ENCODE measurements around the gene WWC2.

The WWC2 gene

DNA sequence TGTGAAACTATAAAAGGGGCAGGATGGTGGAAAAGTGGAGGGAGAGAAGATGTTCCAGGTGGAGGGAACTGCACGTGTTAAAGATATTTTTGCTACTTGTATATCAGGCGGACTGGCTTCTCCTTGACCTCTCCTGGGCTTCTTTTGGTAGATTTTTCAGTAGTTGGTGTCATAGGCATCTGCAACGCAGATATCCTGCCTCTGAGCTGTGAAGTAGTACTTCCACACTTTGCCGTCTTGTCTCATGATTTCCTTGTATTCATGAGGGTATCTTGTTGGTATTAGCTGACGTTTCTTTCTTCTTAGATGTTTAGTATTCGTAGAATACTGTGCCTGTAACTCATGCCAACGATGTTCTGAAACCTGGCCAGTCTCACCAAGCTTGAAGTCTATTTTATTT is 81.0 kb downstream of the WWC2 start:
- H3K36me3 ChIP-seq (ENCODE audit: insufficient read depth, low read length): peaks cover 4% of the 10 kb centered on the region; the same call in 1 of the 2 replicates
- H3K9ac ChIP-seq (ENCODE audit: insufficient read length): no peak overlapping the region
- DNase-seq (ENCODE audit: low read depth, low spot score): no peak
- no peak overlapping the region for H3K27ac ChIP-seq
- H3K4me3 ChIP-seq: no peak overlapping the region
- no peaks in the 10 kb centered on the region; the same call in 1 of the 2 replicates for H3K9me3 ChIP-seq (ENCODE audit: low read depth, low read length)
- no peak for TF ChIP-seq POLR2AphosphoS5 (IDR thresholded peaks at IDR 0.05; ENCODE audit: borderline replicate concordance, low read depth, low read length)
- no peak for TF ChIP-seq FOXP2 (optimal IDR thresholded peaks at IDR 0.05; ENCODE audit: control extremely low read depth, extremely low read length, insufficient read depth)
- TF ChIP-seq EZH2 (IDR thresholded peaks at IDR 0.05): no peak

DNA sequence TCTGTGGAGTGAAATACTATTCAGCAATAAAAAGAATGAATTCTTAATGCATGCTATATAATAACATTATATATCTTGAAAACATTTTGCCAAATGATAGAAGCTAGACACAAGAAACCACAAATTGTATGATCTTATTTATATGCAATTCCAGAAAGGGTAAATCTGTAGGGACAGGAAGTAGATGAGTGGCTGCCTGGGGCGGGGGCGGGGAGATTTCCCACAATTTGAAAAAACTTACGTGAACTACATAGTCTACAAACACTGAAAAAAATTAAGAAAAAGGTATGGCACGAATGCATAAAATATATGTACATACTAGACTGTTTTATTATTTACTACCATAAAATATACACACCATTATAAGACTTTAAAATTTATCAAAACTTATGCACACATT is 81.6 kb downstream of the WWC2 start:
- TF ChIP-seq FOXP2 (optimal IDR thresholded peaks at IDR 0.05; ENCODE audit: control extremely low read depth, extremely low read length, insufficient read depth) (no peak), POLR2AphosphoS5 (IDR thresholded peaks at IDR 0.05; ENCODE audit: borderline replicate concordance, low read depth, low read length) (peak; percentile 50; the same call in 1 of the 2 replicates), EZH2 (IDR thresholded peaks at IDR 0.05) (no peak)
- Histone ChIP-seq H3K9me3 (ENCODE audit: low read depth, low read length) (no peaks in the 10 kb centered on the region; the same call in 1 of the 2 replicates), H3K4me3 (peak overlapping the region; percentile 30), H3K27ac (peak overlapping the region; percentile 66; the same call in 1 of the 2 replicates), H3K36me3 (ENCODE audit: insufficient read depth, low read length) (peaks cover 4% of the 10 kb centered on the region; the same call in 1 of the 2 replicates), H3K9ac (ENCODE audit: insufficient read length) (no peak overlapping the region)
- DNase-seq (ENCODE audit: low read depth, low spot score): peak; percentile 80

GRCh38 chr4:183181081-183181480 is 82.0 kb downstream of the WWC2 start:
- Histone ChIP-seq H3K36me3 (ENCODE audit: insufficient read depth, low read length) (peaks cover 4% of the 10 kb centered on the region; the same call in 1 of the 2 replicates), H3K9ac (ENCODE audit: insufficient read length) (no peak overlapping the region), H3K27ac (peak overlapping the region; percentile 66; the same call in 1 of the 2 replicates), H3K9me3 (ENCODE audit: low read depth, low read length) (no peaks in the 10 kb centered on the region; the same call in 1 of the 2 replicates), H3K4me3 (peak overlapping the region; percentile 30)
- TF ChIP-seq EZH2 (IDR thresholded peaks at IDR 0.05) (no peak), FOXP2 (optimal IDR thresholded peaks at IDR 0.05; ENCODE audit: control extremely low read depth, extremely low read length, insufficient read depth) (peak; percentile 10)
- DNase-seq (ENCODE audit: low read depth, low spot score): peak; percentile 86

- no peak overlapping the region for H3K27ac ChIP-seq
- peaks cover 4% of the 10 kb centered on the region; the same call in 1 of the 2 replicates for H3K36me3 ChIP-seq (ENCODE audit: insufficient read depth, low read length)
- DNase-seq (ENCODE audit: low read depth, low spot score): peak; percentile 35
- no peaks in the 10 kb centered on the region; the same call in 1 of the 2 replicates for H3K9me3 ChIP-seq (ENCODE audit: low read depth, low read length)
- H3K4me3 ChIP-seq: no peak overlapping the region
- no peak overlapping the region for H3K9ac ChIP-seq (ENCODE audit: insufficient read length)
- TF ChIP-seq POLR2AphosphoS5 (IDR thresholded peaks at IDR 0.05; ENCODE audit: borderline replicate concordance, low read depth, low read length): no peak; the same call in 1 of the 2 replicates
- no peak for TF ChIP-seq FOXP2 (optimal IDR thresholded peaks at IDR 0.05; ENCODE audit: control extremely low read depth, extremely low read length, insufficient read depth)
- no peak for TF ChIP-seq EZH2 (IDR thresholded peaks at IDR 0.05)
These were observed 84.0 kb downstream of the WWC2 start for GRCh38 chr4:183182873-183183725.

DNA sequence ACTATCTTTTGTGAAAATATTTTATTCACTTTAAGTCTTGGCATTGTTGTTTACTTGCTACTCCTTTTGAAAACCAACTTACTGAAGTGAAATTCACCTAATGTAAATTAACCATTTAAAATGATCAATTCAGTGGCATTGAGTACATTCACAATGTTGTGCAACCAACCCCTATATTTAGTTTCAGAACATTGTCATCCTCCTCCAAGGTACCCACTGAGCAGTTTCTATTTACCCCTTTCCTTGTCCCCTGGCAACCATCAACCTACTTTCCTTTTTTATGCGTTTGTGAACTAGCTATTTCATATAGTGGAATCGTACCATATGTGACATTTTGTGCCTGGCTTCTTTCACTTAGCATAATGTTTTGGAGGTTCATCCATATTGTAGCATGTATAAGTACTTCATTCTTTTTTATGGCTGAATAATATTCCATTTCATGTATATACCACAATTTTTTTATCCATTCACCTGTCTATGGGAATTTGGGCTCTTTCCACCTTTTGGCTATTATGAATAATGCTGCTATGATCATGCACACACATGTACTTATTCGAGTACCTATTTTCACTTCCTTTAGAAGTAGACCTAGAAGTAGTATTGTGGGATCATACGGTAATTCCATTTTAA is 85.0 kb downstream of the WWC2 start:
- H3K27ac ChIP-seq: no peak overlapping the region
- no peak overlapping the region for H3K9ac ChIP-seq (ENCODE audit: insufficient read length)
- H3K36me3 ChIP-seq (ENCODE audit: insufficient read depth, low read length): peaks cover 4% of the 10 kb centered on the region; the same call in 1 of the 2 replicates
- no peaks in the 10 kb centered on the region; the same call in 1 of the 2 replicates for H3K9me3 ChIP-seq (ENCODE audit: low read depth, low read length)
- no peak for DNase-seq (ENCODE audit: low read depth, low spot score)
- TF ChIP-seq FOXP2 (optimal IDR thresholded peaks at IDR 0.05; ENCODE audit: control extremely low read depth, extremely low read length, insufficient read depth) (no peak), EZH2 (IDR thresholded peaks at IDR 0.05) (no peak), POLR2AphosphoS5 (IDR thresholded peaks at IDR 0.05; ENCODE audit: borderline replicate concordance, low read depth, low read length) (no peak)
- no peak overlapping the region for H3K4me3 ChIP-seq

DNA sequence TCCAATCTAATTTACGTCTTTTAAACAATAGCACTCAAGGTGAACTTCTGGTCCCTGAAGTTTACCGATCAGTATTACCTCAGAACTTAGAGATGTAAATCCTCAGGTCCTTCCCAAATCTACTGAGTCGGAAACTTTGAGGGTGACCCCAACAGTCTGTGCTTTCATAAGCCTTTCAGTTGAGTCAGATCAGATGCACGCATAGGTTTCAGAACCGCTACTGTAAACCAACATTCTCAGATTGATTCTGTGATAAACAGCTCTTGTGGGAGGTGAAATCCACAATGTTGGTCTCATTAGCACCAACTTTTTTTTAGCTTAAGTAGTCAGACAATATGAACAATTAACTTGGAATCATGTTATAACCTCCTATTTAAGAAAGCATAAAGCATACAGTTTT is 86.0 kb downstream of the WWC2 start:
- Histone ChIP-seq H3K4me3 (no peak overlapping the region), H3K36me3 (ENCODE audit: insufficient read depth, low read length) (peaks cover 4% of the 10 kb centered on the region; the same call in 1 of the 2 replicates), H3K9me3 (ENCODE audit: low read depth, low read length) (no peaks in the 10 kb centered on the region; the same call in 1 of the 2 replicates), H3K9ac (ENCODE audit: insufficient read length) (no peak overlapping the region), H3K27ac (no peak overlapping the region)
- no peak for DNase-seq (ENCODE audit: low read depth, low spot score)
- no peak for TF ChIP-seq EZH2 (IDR thresholded peaks at IDR 0.05)
- no peak for TF ChIP-seq POLR2AphosphoS5 (IDR thresholded peaks at IDR 0.05; ENCODE audit: borderline replicate concordance, low read depth, low read length)
- no peak for TF ChIP-seq FOXP2 (optimal IDR thresholded peaks at IDR 0.05; ENCODE audit: control extremely low read depth, extremely low read length, insufficient read depth)

GRCh38 chr4:183185559-183185958 is 86.5 kb downstream of the WWC2 start:
- Histone ChIP-seq H3K9me3 (ENCODE audit: low read depth, low read length) (no peaks in the 10 kb centered on the region; the same call in 1 of the 2 replicates), H3K4me3 (no peak overlapping the region), H3K36me3 (ENCODE audit: insufficient read depth, low read length) (peaks cover 4% of the 10 kb centered on the region; the same call in 1 of the 2 replicates), H3K9ac (ENCODE audit: insufficient read length) (no peak overlapping the region), H3K27ac (no peak overlapping the region)
- TF ChIP-seq EZH2 (IDR thresholded peaks at IDR 0.05) (no peak), POLR2AphosphoS5 (IDR thresholded peaks at IDR 0.05; ENCODE audit: borderline replicate concordance, low read depth, low read length) (no peak), FOXP2 (optimal IDR thresholded peaks at IDR 0.05; ENCODE audit: control extremely low read depth, extremely low read length, insufficient read depth) (no peak)
- DNase-seq (ENCODE audit: low read depth, low spot score): no peak

DNA sequence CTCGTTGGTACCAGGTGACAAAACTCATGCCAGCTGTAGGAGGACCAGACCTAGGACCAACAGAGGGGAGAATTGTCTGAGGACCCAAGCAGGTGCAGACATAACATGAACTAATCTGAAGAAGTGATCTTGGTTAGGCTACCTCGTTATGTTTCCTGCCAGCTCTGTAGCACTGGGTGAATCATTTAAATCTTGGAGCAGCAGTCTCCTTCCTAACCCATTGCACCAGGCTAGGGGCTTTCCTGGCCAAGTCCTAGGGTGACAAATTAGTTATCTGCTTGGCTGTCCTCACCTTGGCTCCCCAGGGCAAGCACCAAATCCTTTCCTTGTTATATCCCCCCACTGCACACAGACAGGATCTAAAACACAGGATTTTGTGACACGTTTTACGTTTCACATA is 87.8 kb downstream of the WWC2 start:
- Histone ChIP-seq H3K27ac (no peak overlapping the region), H3K4me3 (no peak overlapping the region), H3K9me3 (ENCODE audit: low read depth, low read length) (no peaks in the 10 kb centered on the region; the same call in 1 of the 2 replicates), H3K9ac (ENCODE audit: insufficient read length) (no peak overlapping the region), H3K36me3 (ENCODE audit: insufficient read depth, low read length) (peaks cover 4% of the 10 kb centered on the region; the same call in 1 of the 2 replicates)
- DNase-seq (ENCODE audit: low read depth, low spot score): no peak
- TF ChIP-seq EZH2 (IDR thresholded peaks at IDR 0.05): no peak
- no peak for TF ChIP-seq FOXP2 (optimal IDR thresholded peaks at IDR 0.05; ENCODE audit: control extremely low read depth, extremely low read length, insufficient read depth)
- TF ChIP-seq POLR2AphosphoS5 (IDR thresholded peaks at IDR 0.05; ENCODE audit: borderline replicate concordance, low read depth, low read length): no peak
